ENCODE results near the gene ACAD9. TPM values are rescaled to one million over a fixed set of nuclear protein-coding genes. Genes with fewer than 3 reads are reported as not detected.
"Not testable (repeated sequence)": the region's sequence is repeated elsewhere in the genome, so short reads cannot be mapped to it uniquely, and the experiment has no call there.

ACAD9 gene
- total RNA-seq, 5 donors from 2014 or later (not counting 1 experiment from before 2014, with no cell fraction given), result 45.1 to 91.5 (median 54.3) TPM

DNA sequence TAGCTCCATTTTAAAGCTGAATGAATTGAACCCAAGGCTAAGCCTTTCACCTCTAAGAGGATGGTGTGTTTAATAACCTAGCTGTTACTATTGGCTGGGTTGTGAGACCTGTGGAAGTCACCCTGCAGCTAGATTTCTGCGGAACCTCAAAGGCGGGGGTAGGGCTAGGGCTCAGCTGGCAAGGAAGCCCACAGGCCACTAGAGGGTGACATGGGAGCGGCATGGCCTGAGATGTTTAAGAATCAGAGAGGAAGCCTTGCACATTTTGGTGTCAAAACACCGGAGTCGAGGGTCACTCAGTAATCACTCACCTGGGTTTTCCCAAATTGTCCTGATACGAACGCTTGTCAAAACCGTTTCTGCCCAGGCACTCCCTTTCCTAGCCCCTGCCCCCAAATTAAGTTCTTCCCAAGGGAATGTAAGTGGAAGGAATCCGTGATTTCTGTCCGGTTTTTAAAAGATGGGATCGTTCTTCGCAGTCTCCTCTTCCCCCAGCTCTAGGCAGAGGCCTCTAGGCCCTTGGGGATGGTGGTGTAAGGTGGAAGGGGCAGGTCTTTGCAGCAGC is 3.8 kb upstream of the ACAD9 start:
- H3K4me1 ChIP-seq (ENCODE audit: control insufficient read depth in 1 of 2, extremely low read depth in 1 of 2, insufficient read depth in 2 of 2, low read length in 2 of 2), result peaks cover 12 to 35% of the 10 kb centered on the region in 2 experiments
- H3K4me1 Mint-ChIP-seq, result peaks cover 40 to 45% (median 42%) of the 10 kb centered on the region in 3 donors
- 0% methylated on average over 2 of the region's 12 CpGs for WGBS (ENCODE audit: insufficient coverage)
- no peak overlapping the region for H3K4me3 ChIP-seq (ENCODE audit: control insufficient read depth in 1 of 2, extremely low read depth in 1 of 2, low read length in 1 of 2)
- H3K9me3 Mint-ChIP-seq, result no peaks in the 10 kb centered on the region
- H3K27me3 ChIP-seq (replicated peaks in 1 of 2; ENCODE audit: control insufficient read depth in 2 of 2, extremely low read depth in 1 of 2, insufficient read depth in 2 of 2, low read length in 1 of 2), result no peaks in the 10 kb centered on the region
- ATAC-seq (replicated peaks in 1 of 4), result peak; percentile 55 to 59 (median 56)
- peak; percentile 33 to 80 (median 66) for DNase-seq
- no peaks in the 10 kb centered on the region for H3K9me3 ChIP-seq
- no peaks in the 10 kb centered on the region for H3K36me3 ChIP-seq (ENCODE audit: control insufficient read depth in 2 of 2, extremely low read depth in 1 of 2, insufficient read depth in 1 of 2, low read length in 1 of 2)
- H3K36me3 Mint-ChIP-seq, result no peaks in the 10 kb centered on the region
- ChIA-PET POLR2A (interaction anchor here in 1 of 2 donors (0.6 kb wide), 1 partner anchor 244 kb away, joined by 3 read pairs; no protein-coding TSS in a partner anchor), CTCF (interaction anchor here (0.6 to 3.0 kb wide), 24 partner anchors 12 to 373 kb away, joined by 3 to 10 read pairs (median 3); partner anchors contain the start of gene COPG1 (in 1 of the 2))
- no peak overlapping the region for H3K27ac ChIP-seq (ENCODE audit: low read length)
- peak overlapping the region in 1 of 3 donors; percentile 30 for H3K4me3 Mint-ChIP-seq
- H3K27me3 Mint-ChIP-seq, result no peaks in the 10 kb centered on the region
- H3K27ac Mint-ChIP-seq, result peak overlapping the region; percentile 41 to 77

DNA sequence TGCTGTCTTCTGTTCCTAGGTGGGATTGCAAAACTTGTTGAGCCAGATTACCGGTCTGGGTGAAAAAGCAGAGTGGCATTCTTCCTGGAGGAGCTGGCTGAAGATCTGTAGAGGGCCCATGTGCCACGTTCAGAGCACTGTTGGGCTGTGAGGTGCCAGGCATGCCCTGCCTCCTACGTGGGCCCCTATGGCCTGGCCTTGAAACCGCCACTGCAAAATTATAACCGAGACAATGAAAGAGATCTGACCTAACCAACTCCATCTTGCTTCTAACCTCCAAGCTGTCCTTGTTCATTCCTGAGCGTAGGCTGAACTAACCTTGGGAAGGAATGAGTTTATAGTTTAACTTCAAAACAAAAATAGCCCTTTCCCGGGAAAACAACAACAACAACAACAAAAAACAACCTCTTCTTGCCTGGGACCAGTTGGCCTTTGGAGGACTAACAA is 1.4 kb upstream of the ACAD9 start:
- Mint-ChIP-seq H3K4me1 (peaks cover 61 to 69% (median 63%) of the 10 kb centered on the region in 3 donors), H3K9me3 (no peaks in the 10 kb centered on the region), H3K36me3 (peaks cover 11% of the 10 kb centered on the region), H3K27me3 (no peaks in the 10 kb centered on the region), H3K4me3 (peak overlapping the region; percentile 71 to 90 (median 83)), H3K27ac (peak overlapping the region; percentile 90 to 97)
- DNase-seq, result no peak
- H3K36me3 ChIP-seq (ENCODE audit: control insufficient read depth in 2 of 2, extremely low read depth in 1 of 2, insufficient read depth in 1 of 2, low read length in 1 of 2), result peaks cover 3 to 10% of the 10 kb centered on the region in 2 donors
- 75% methylated on average over 4 of the region's 7 CpGs for WGBS (ENCODE audit: insufficient coverage)
- H3K4me3 ChIP-seq (ENCODE audit: control insufficient read depth in 1 of 2, extremely low read depth in 1 of 2, low read length in 1 of 2), result peak overlapping the region; percentile 67 to 97
- POLR2A ChIA-PET, result interaction anchor here (0.6 to 1.4 kb wide), 7 partner anchors 22 to 389 kb away, joined by 3 to 7 read pairs (median 3); no protein-coding TSS in a partner anchor
- CTCF ChIA-PET, result interaction anchor here (0.5 to 2.6 kb wide), 9 partner anchors 10 to 261 kb away, joined by 3 to 15 read pairs (median 4); no protein-coding TSS in a partner anchor
- H3K9me3 ChIP-seq, result no peaks in the 10 kb centered on the region
- peak overlapping the region; percentile 96 for H3K27ac ChIP-seq (ENCODE audit: low read length)
- H3K4me1 ChIP-seq (ENCODE audit: control insufficient read depth in 1 of 2, extremely low read depth in 1 of 2, insufficient read depth in 2 of 2, low read length in 2 of 2), result peaks cover 17 to 53% of the 10 kb centered on the region in 2 experiments
- no peak for ATAC-seq (replicated peaks in 1 of 4)
- no peaks in the 10 kb centered on the region for H3K27me3 ChIP-seq (replicated peaks in 1 of 2; ENCODE audit: control insufficient read depth in 2 of 2, extremely low read depth in 1 of 2, insufficient read depth in 2 of 2, low read length in 1 of 2)

GRCh38 chr3:128878556-128879124 is 780 bp upstream of the ACAD9 start:
- H3K36me3 ChIP-seq (ENCODE audit: control insufficient read depth in 2 of 2, extremely low read depth in 1 of 2, insufficient read depth in 1 of 2, low read length in 1 of 2), result peaks cover 3 to 12% of the 10 kb centered on the region in 2 donors
- DNase-seq, result peak in 11 of 35 experiments; percentile 2 to 55 (median 7)
- H3K4me3 ChIP-seq (ENCODE audit: control insufficient read depth in 1 of 2, extremely low read depth in 1 of 2, low read length in 1 of 2), result peak overlapping the region; percentile 67 to 97
- H3K9me3 Mint-ChIP-seq, result no peaks in the 10 kb centered on the region
- under 1% methylated on average over 14 of the region's 14 CpGs for WGBS (ENCODE audit: insufficient coverage)
- no peaks in the 10 kb centered on the region for H3K27me3 ChIP-seq (replicated peaks in 1 of 2; ENCODE audit: control insufficient read depth in 2 of 2, extremely low read depth in 1 of 2, insufficient read depth in 2 of 2, low read length in 1 of 2)
- ChIA-PET CTCF (interaction anchor here (0.5 to 2.6 kb wide), 16 partner anchors 10 to 282 kb away, joined by 3 to 15 read pairs (median 3); no protein-coding TSS in a partner anchor), POLR2A (interaction anchor here (0.6 to 1.4 kb wide), 9 partner anchors 14 to 1882 kb away, joined by 3 to 7 read pairs (median 3); partner anchors contain the start of gene MBD4 (in 1 of the 2))
- peaks cover 63 to 74% (median 65%) of the 10 kb centered on the region in 3 donors for H3K4me1 Mint-ChIP-seq
- H3K4me3 Mint-ChIP-seq, result peak overlapping the region; percentile 71 to 90 (median 83)
- no peaks in the 10 kb centered on the region for H3K27me3 Mint-ChIP-seq
- peak overlapping the region; percentile 90 to 97 for H3K27ac Mint-ChIP-seq
- H3K9me3 ChIP-seq, result no peaks in the 10 kb centered on the region
- H3K27ac ChIP-seq (ENCODE audit: low read length), result peak overlapping the region; percentile 96
- peaks cover 12% of the 10 kb centered on the region for H3K36me3 Mint-ChIP-seq
- peak; percentile 9 to 14 (median 10) for ATAC-seq (replicated peaks in 1 of 4)
- peaks cover 17 to 56% of the 10 kb centered on the region in 2 experiments for H3K4me1 ChIP-seq (ENCODE audit: control insufficient read depth in 1 of 2, extremely low read depth in 1 of 2, insufficient read depth in 2 of 2, low read length in 2 of 2)

DNA sequence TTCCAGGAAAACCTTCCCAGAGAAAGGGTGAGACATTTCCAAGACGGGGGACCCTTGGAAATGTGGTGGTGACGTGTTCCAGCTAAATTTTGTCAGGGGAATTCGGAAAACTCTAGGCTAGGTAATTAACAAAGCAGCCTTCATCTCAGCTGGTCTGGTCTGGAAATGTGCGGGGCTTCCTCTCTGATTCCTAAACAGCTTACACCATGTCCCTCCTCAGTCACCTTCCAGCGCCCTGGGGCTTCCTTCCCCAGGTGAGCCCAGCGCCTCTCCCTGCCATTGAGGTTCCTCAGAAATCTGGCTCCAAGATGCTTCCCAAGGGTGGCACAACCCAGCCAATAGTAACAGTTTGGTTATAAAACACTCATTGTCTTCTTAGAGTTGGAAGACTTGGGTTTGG is 571 bp downstream of the ACAD9 start:
- Mint-ChIP-seq H3K36me3 (peaks cover 16% of the 10 kb centered on the region), H3K4me3 (peak overlapping the region; percentile 71 to 90 (median 83)), H3K27ac (peak overlapping the region; percentile 90 to 97), H3K4me1 (peaks cover 68 to 80% (median 70%) of the 10 kb centered on the region in 3 donors), H3K9me3 (no peaks in the 10 kb centered on the region), H3K27me3 (no peaks in the 10 kb centered on the region)
- peak in 1 of 35 experiments; percentile 7 for DNase-seq
- POLR2A ChIA-PET, result interaction anchor here in 1 of 2 donors (0.6 kb wide), 1 partner anchor 1522 kb away, joined by 3 read pairs; no protein-coding TSS in a partner anchor
- H3K27ac ChIP-seq (ENCODE audit: low read length), result peak overlapping the region; percentile 96
- ATAC-seq (replicated peaks in 1 of 4), result no peak
- 0% methylated on average over 2 of the region's 6 CpGs for WGBS (ENCODE audit: insufficient coverage)
- peaks cover 17 to 60% of the 10 kb centered on the region in 2 experiments for H3K4me1 ChIP-seq (ENCODE audit: control insufficient read depth in 1 of 2, extremely low read depth in 1 of 2, insufficient read depth in 2 of 2, low read length in 2 of 2)
- H3K4me3 ChIP-seq (ENCODE audit: control insufficient read depth in 1 of 2, extremely low read depth in 1 of 2, low read length in 1 of 2), result peak overlapping the region; percentile 67 to 97
- H3K9me3 ChIP-seq, result no peaks in the 10 kb centered on the region
- H3K36me3 ChIP-seq (ENCODE audit: control insufficient read depth in 2 of 2, extremely low read depth in 1 of 2, insufficient read depth in 1 of 2, low read length in 1 of 2), result peaks cover 4 to 25% of the 10 kb centered on the region in 2 donors
- CTCF ChIA-PET, result interaction anchor here in 1 of 2 donors (0.7 to 2.6 kb wide), 7 partner anchors 34 to 226 kb away, joined by 3 to 15 read pairs (median 3); no protein-coding TSS in a partner anchor
- no peaks in the 10 kb centered on the region for H3K27me3 ChIP-seq (replicated peaks in 1 of 2; ENCODE audit: control insufficient read depth in 2 of 2, extremely low read depth in 1 of 2, insufficient read depth in 2 of 2, low read length in 1 of 2)

DNA sequence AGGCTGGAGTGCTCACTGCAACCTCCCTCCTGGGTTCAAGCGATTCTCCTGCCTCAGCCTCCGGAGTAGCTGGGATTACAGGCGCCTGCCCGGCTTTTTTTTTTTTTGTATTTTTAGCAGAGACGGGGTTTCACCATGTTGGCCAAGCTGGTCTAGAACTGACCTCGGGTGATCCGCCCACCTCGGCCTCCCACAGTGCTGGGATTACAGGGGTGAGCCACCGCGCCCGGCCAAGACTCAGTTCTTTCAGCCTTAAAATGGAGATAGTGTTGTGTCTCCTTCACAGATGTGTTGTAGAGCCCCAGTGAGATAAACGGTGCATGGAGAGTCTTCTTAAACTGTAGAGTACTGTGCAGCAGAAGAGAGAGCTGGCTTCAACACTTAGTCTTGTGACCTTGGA is 1.0 kb downstream of the ACAD9 start:
- not testable (repeated sequence) for H3K4me3 ChIP-seq (ENCODE audit: control insufficient read depth in 1 of 2, extremely low read depth in 1 of 2, low read length in 1 of 2)

More for the DNA sequence above, 1.0 kb downstream of the ACAD9 start:
- Mint-ChIP-seq H3K4me3 (peak overlapping the region; percentile 71 to 90 (median 83)), H3K27ac (peak overlapping the region; percentile 90 to 97), H3K4me1 (peaks cover 66 to 77% (median 67%) of the 10 kb centered on the region in 3 donors), H3K36me3 (peaks cover 17% of the 10 kb centered on the region)
- H3K9me3 ChIP-seq; H3K27me3 Mint-ChIP-seq; H3K27me3 ChIP-seq (replicated peaks in 1 of 2; ENCODE audit: control insufficient read depth in 2 of 2, extremely low read depth in 1 of 2, insufficient read depth in 2 of 2, low read length in 1 of 2); DNase-seq; H3K9me3 Mint-ChIP-seq; ATAC-seq (replicated peaks in 1 of 4): not testable (repeated sequence)
- ChIA-PET POLR2A (interaction anchor here in 1 of 2 donors (0.5 to 0.8 kb wide), 3 partner anchors 9 to 1522 kb away, joined by 3 to 10 read pairs (median 7); no protein-coding TSS in a partner anchor), CTCF (interaction anchor here in 1 of 2 donors (2.6 kb wide), 1 partner anchor 199 kb away, joined by 15 read pairs; no protein-coding TSS in a partner anchor)
- Histone ChIP-seq H3K36me3 (ENCODE audit: control insufficient read depth in 2 of 2, extremely low read depth in 1 of 2, insufficient read depth in 1 of 2, low read length in 1 of 2) (peaks cover 7 to 30% of the 10 kb centered on the region in 2 donors), H3K27ac (ENCODE audit: low read length) (peak overlapping the region; percentile 96), H3K4me1 (ENCODE audit: control insufficient read depth in 1 of 2, extremely low read depth in 1 of 2, insufficient read depth in 2 of 2, low read length in 2 of 2) (peaks cover 17 to 57% of the 10 kb centered on the region in 2 experiments)
- WGBS (ENCODE audit: insufficient coverage), result 84% methylated on average over 6 of the region's 12 CpGs

All from T-cell (primary cell).